GF-D8 (cell line): ENCODE measurements around the gene MPRIP.

Experiments
- DNase-seq: peaks from one replicate; lab custom pipeline; 2025; lab: John Stamatoyannopoulos, UW

The MPRIP gene

DNA sequence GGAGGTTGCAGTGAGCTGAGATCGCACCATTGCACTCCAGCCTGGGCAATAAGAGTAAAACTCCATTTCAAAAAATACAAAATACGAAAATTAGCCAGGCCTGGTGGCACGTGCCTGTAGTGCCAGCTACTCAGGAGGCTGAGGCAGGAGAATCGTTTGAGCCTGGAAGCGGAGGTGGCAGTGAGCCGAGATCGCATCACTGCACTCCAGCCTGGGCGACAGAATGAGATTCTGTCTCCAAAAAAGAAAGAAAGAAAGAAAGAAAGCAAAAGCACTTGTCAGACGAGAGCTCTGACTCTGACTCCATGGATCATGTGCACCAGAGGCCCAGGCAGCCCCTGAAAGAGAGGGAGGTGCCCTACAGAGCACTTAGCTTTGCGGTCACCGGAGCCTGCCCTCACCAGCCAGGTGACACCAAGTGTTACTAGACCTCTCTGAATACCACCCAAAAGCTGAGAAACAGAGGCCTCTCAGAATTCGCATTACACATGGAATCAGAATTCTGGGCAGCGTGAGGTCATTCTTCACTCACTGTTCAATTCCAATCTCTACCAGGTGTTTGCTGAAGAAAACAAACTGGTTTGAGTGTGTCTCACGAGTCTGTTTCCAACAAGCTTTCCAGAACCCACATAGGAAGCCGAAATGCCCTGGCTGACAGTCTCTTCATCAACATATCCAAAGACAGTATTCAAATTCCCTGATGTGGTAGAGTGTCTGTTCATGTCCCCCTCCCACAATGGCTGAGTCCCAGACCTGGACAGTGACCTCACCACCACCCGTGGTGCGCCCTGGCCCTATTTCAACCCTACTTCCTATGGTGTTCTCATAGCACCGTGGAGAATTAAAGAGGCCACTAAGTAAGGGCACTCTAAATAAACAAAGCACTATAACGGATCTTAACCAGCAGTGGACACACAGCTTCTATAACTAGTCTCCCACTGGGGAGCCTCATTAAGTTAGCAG, 193.2 kb downstream of the MPRIP start:
- no peak for DNase-seq

DNA sequence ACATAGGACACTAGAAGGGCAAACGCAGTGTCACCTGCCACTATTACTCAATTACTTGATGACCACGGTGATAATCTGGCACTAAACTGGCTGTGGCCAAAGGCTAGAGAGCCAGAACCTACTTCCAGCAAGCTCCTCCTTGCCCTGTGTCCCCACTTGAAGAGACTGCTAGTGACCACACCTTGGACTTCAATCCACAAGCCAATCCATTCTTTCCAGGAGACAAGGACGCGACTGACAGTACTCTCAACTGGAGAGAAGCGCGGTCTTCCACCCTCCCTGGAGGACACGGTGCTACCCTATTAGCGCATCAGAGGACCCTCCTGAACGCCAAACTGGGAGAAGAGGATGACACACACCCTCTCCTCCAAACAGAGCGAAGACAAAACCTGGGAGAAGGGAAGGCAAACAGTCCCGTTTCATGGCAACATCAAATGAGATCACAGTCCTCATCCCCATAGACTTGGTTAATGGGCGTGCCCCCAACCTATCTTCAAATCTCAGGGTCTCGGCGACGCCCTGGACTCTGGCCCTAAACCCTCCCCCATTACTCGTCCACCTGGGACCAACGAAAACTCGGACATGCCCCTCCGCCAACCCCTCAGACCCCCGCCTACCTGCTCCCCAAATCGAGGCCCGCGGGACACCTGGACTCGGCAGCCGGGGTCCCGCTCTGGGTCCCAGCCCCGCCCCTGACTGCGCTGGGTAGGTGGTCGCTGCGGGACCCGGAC, 194.2 kb downstream of the MPRIP start:
- DNase-seq: no peak

DNA sequence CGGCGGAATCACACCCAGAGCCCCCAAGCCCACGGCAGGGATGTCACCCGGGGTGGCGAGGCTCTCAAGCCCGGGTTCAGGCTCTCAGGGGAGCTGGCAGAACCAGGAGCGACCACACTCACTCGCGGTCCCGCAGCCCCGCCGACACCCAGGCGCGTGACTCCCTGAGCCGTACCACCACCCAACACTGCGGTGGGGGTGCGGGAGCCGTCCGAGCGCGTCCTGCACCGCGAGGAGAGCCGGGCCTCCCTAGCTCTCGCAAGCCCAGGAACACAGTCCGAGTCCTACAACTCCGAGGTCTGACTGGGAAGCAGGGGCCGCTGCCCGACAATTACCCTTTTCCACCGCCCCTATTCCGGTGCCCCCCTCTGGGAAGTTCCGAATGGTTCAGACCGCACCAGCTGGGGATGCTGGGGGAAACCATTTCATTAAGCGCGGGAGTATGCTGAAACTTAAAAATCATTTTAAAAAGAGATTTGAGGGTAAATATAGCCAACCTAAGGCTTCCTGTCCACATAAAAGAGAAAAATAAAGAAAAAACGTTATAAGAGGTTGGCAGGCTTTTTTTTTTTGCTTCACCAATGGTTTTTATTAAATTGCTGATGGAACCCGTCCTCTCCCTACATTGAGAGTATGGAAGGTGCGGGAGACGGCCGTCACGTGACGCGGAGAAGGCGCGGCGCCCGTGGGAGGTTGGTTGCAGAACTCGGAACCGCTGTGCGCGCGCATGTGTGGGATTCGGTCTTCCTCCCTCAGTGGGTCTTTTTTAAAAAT, 195.0 kb downstream of the MPRIP start, which contains the start of gene FLCN:
Gene FLCN, minus strand, starts transcription at position 143 of the 774 bp plus-strand sequence. CDS start 9,031 bp downstream, outside the sequence.
- DNase-seq: peak; percentile 78

DNA sequence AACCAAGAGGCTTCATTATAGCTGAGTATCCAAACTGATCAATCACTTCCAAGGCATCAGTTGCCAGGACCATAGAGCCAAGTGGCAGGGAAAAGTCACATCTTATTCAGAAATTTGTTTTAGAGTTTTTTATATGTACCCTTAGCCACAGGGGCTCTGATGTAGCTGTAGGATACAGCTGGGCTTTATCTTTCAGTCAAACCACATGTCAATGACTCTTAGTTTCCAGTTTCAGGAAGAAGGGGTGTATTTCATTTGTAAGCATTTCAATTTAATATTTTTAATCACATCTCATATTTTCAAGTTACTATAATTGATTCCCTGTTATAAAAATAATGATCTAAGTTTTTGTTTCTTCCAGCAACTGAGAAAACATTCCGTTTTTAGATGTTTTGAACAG, 197.6 kb downstream of the MPRIP start:
- DNase-seq: no peak

DNA sequence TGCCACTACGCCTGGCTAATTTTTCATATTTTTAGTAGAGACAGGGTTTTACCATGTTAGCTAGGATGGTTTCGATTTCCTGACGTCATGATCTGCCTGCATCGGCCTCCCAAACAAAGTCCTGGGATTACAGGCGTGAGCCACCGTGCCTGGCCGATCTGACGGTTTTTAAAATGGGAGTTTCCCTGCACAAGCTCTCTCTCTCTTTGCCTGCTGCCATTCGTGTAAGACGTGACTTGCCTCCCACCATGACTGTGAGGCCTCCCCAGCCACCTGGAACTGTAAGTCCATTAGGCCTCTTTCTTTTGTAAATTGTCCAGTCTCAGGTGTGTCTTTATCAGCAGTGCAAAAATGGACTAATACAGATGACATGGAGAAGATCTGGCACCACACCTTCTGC, 199.4 kb downstream of the MPRIP start:
- no peak for DNase-seq

DNA sequence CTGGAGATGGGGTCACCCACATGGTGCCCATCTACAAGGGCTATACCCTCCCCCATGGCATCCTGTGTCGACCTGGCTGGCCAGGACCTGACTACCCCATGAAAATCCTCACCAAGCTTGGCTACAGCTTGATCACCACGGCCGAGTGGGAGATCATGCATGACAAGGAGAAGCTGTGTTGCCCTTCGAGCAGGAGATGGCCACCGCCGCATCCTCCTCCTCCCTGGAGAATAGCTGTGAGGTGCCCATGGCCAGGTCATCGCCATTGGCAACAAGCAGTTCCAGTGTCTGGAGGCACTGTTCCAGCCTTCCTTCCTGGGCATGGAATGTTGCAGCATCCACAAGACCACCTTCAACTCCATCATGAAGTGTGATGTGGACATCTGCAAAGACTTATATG, 200.0 kb downstream of the MPRIP start:
- no peak for DNase-seq
